GM21360 (cell line): ENCODE results near the gene SMIM34.
"Not testable (repeated sequence)": the region's sequence is repeated elsewhere in the genome, so short reads cannot be mapped to it uniquely, and the experiment has no call there.

ENCODE experiments used
- ATAC-seq: cut with Tn5 transposase; IDR thresholded peaks from one replicate; pipeline ENCODE4 v1.9.1; 2021; ENCODE audit warnings: mild to moderate bottlenecking, moderate library complexity; ENCODE audit not compliant: unreplicated experiment

SMIM34 gene

GRCh38 chr21:34374462-34374861, 49.3 kb downstream of the SMIM34 start:
- not testable (repeated sequence) for ATAC-seq

DNA sequence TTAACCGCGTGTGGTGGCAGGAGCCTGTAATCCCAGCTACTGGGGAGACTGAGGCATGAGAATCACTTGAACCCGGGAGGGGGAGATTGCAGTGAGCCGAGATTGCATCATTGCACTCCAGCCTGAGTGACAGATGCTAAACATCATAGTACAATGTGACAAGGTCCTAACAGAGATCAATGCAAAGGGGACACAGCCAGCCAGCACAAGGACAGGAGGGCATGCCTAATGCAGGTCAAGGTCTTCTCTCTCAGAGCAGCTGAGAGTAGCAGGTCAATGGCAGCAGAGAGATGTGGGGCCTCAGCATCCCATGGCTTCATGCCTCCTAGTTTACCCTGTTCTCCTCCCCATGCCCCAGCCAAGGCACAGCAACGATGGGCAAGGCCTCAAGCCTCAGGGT, 51.4 kb downstream of the SMIM34 start:
- no peak for ATAC-seq

DNA sequence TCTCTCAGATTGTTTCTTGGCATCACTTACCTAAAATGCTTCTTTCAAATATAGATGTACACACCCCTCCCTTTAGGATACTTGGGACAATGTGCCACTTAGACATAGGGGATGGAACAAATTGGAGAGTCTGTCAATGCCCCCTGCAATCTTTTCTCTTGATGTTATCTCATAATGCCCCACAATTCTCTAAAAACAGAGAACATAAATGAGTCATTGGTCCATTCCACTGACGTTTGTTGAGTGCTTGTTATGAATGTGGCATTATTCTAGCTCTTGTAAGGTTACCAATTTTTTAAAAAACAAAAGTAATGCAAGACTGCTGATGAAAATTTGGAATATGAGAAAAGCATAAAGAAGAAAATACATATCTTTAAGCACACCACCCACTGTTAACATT, 54.0 kb downstream of the SMIM34 start:
- no peak for ATAC-seq
